Activated CD4-positive, CD25-positive, alpha-beta regulatory T cell treated with anti-CD3 and anti-CD28 coated beads, Interleukin-2, amount 50 U/mL, for 16 hours (primary cell): ENCODE measurements around the gene NOTCH1.

Experiments used
- DNase-seq: peaks from one replicate; pipeline ENCODE4 v3.0.0-alpha.2; 2020; ENCODE audit warnings: low read depth, low spot score

Gene NOTCH1

GRCh38 chr9:136544964-136545691, 720 bp downstream of the NOTCH1 start:
- peak; percentile 39 for DNase-seq

- DNase-seq, result no peak
Observed at GRCh38 chr9:136544548-136544963, 1.3 kb downstream of the NOTCH1 start.

GRCh38 chr9:136543830-136544547, 1.9 kb downstream of the NOTCH1 start:
- DNase-seq, result no peak

GRCh38 chr9:136543280-136543679, 2.6 kb downstream of the NOTCH1 start:
- DNase-seq, result no peak

GRCh38 chr9:136542241-136543040, 3.4 kb downstream of the NOTCH1 start:
- DNase-seq, result no peak

- no peak for DNase-seq
Observed at GRCh38 chr9:136541709-136542108, 4.1 kb downstream of the NOTCH1 start.

- no peak for DNase-seq
Observed at GRCh38 chr9:136541179-136541578, 4.7 kb downstream of the NOTCH1 start.

GRCh38 chr9:136539427-136540421, 6.1 kb downstream of the NOTCH1 start:
- peak; percentile 77 for DNase-seq

- no peak for DNase-seq
Observed at GRCh38 chr9:136538599-136539426, 7.0 kb downstream of the NOTCH1 start.

GRCh38 chr9:136537896-136538598, 7.8 kb downstream of the NOTCH1 start:
- DNase-seq, result no peak

GRCh38 chr9:136537411-136537810, 8.4 kb downstream of the NOTCH1 start:
- DNase-seq, result no peak

GRCh38 chr9:136536721-136537241, 9.1 kb downstream of the NOTCH1 start:
- no peak for DNase-seq

- no peak for DNase-seq
Observed at GRCh38 chr9:136536051-136536720, 9.7 kb downstream of the NOTCH1 start.

- DNase-seq, result no peak
Observed at GRCh38 chr9:136535070-136535469, 10.8 kb downstream of the NOTCH1 start.

- no peak for DNase-seq
Observed at GRCh38 chr9:136534366-136534765, 11.5 kb downstream of the NOTCH1 start.

- DNase-seq, result peak; percentile 46
Observed at GRCh38 chr9:136533775-136534157, 12.1 kb downstream of the NOTCH1 start.

- DNase-seq, result no peak
Observed at GRCh38 chr9:136532799-136533774, 12.8 kb downstream of the NOTCH1 start.
